Mesothelial cell of epicardium (in vitro differentiated cells): Measurements from ENCODE around the gene NHP2. TPM values are rescaled to one million over a fixed set of nuclear protein-coding genes. Genes with fewer than 3 reads are reported as not detected.
"Not testable (repeated sequence)": the region's sequence is repeated elsewhere in the genome, so short reads cannot be mapped to it uniquely, and the experiment has no call there.

Experiments
- DNase-seq, 2 experiments: peaks; one replicate each; pipeline ENCODE4 v3.0.0; 2021; ENCODE audit warnings: low spot score in 2 of 2; ENCODE audit not compliant: unreplicated experiment in 2 of 2
- H3K27ac Mint-ChIP-seq: 2 replicates; pipeline ENCODE4 v1.8.0; 2021; ENCODE audit warnings: mixed read lengths
- H3K27me3 Mint-ChIP-seq: 2 replicates; pipeline ENCODE4 v1.8.0; 2021; ENCODE audit warnings: low read depth, mixed read lengths
- H3K36me3 Mint-ChIP-seq: 2 replicates; pipeline ENCODE4 v1.8.0; 2021; ENCODE audit warnings: mixed read lengths
- H3K4me1 Mint-ChIP-seq: 2 replicates; pipeline ENCODE4 v1.8.0; 2021; ENCODE audit warnings: mixed read lengths
- H3K4me3 Mint-ChIP-seq: 2 replicates; pipeline ENCODE4 v1.8.0; 2021; ENCODE audit warnings: mild to moderate bottlenecking, moderate library complexity, mixed read lengths
- H3K9me3 Mint-ChIP-seq: 2 replicates; pipeline ENCODE4 v1.8.0; 2021; ENCODE audit warnings: mixed read lengths
- CTCF ChIP-seq: fragments of 200-600 bp; sonication (generic); IDR thresholded peaks from one replicate; pipeline ENCODE4 v1.5.0; 2021; ENCODE audit warnings: antibody characterized with exemption; ENCODE audit not compliant: unreplicated experiment
- total RNA-seq: library from RNA; stranded (reverse); gene quantifications from 3 replicates; pipeline ENCODE4 v1.2.1, GENCODE V29; 2021

Gene NHP2
- total RNA-seq, 1 donor from 2014 or later, result 116 TPM

- Mint-ChIP-seq H3K27me3 (no peaks in the 10 kb centered on the region), H3K27ac (no peak overlapping the region), H3K36me3 (peaks cover 25% of the 10 kb centered on the region), H3K9me3 (no peaks in the 10 kb centered on the region), H3K4me3 (no peak overlapping the region), H3K4me1 (no peaks in the 10 kb centered on the region)
- no peak for TF ChIP-seq CTCF
- no peak for DNase-seq
Measured at GRCh38 chr5:178137991-178138390, 15.7 kb downstream of the NHP2 start.

- H3K4me3 Mint-ChIP-seq, result no peak overlapping the region
- DNase-seq, result no peak
- TF ChIP-seq CTCF, result no peak
- H3K27ac Mint-ChIP-seq, result no peak overlapping the region
- no peaks in the 10 kb centered on the region for H3K9me3 Mint-ChIP-seq
- H3K36me3 Mint-ChIP-seq, result peaks cover 22% of the 10 kb centered on the region
- H3K27me3 Mint-ChIP-seq, result no peaks in the 10 kb centered on the region
- H3K4me1 Mint-ChIP-seq, result peaks cover 2% of the 10 kb centered on the region
Measured at GRCh38 chr5:178136990-178137389, 16.7 kb downstream of the NHP2 start.

GRCh38 chr5:178131446-178131996 is 22.2 kb downstream of the NHP2 start:
- Mint-ChIP-seq H3K9me3 (no peaks in the 10 kb centered on the region), H3K4me1 (peaks cover 15% of the 10 kb centered on the region), H3K36me3 (peaks cover 11% of the 10 kb centered on the region), H3K27me3 (no peaks in the 10 kb centered on the region), H3K4me3 (peak overlapping the region; percentile 90), H3K27ac (peak overlapping the region; percentile 89)
- DNase-seq, result no peak
- no peak for TF ChIP-seq CTCF

- H3K27me3 Mint-ChIP-seq, result no peaks in the 10 kb centered on the region
- TF ChIP-seq CTCF, result no peak
- peaks cover 11% of the 10 kb centered on the region for H3K36me3 Mint-ChIP-seq
- H3K4me3 Mint-ChIP-seq, result peak within 1 kb of the TSS; percentile 90
- DNase-seq, result peak; percentile 68 to 85
- no peaks in the 10 kb centered on the region for H3K9me3 Mint-ChIP-seq
- peaks cover 17% of the 10 kb centered on the region for H3K4me1 Mint-ChIP-seq
- peak within 1 kb of the TSS; percentile 89 for H3K27ac Mint-ChIP-seq
Measured at GRCh38 chr5:178130576-178131445, 22.9 kb downstream of the NHP2 start, which contains the start of gene RMND5B. RMND5B (plus strand) TSS chr5:178131014; CDS start chr5:178138120, 7,106 bp downstream.

- Mint-ChIP-seq H3K36me3 (peaks cover 11% of the 10 kb centered on the region), H3K4me1 (peaks cover 22% of the 10 kb centered on the region), H3K27ac (peak overlapping the region; percentile 87), H3K4me3 (peak overlapping the region; percentile 69)
- H3K27me3 Mint-ChIP-seq, H3K9me3 Mint-ChIP-seq, DNase-seq: not testable (repeated sequence)
Measured at GRCh38 chr5:178130234-178130575, 23.5 kb downstream of the NHP2 start.

- H3K4me1 Mint-ChIP-seq, result peaks cover 29% of the 10 kb centered on the region
- H3K4me3 Mint-ChIP-seq, result no peak overlapping the region
- no peak for DNase-seq
- H3K27me3 Mint-ChIP-seq, result no peaks in the 10 kb centered on the region
- H3K36me3 Mint-ChIP-seq, result peaks cover 7% of the 10 kb centered on the region
- no peaks in the 10 kb centered on the region for H3K9me3 Mint-ChIP-seq
- no peak overlapping the region for H3K27ac Mint-ChIP-seq
- no peak for TF ChIP-seq CTCF
Measured at GRCh38 chr5:178129296-178129695, 24.4 kb downstream of the NHP2 start.

- H3K4me1 Mint-ChIP-seq, result peaks cover 43% of the 10 kb centered on the region
- H3K27me3 Mint-ChIP-seq, DNase-seq, H3K9me3 Mint-ChIP-seq, H3K27ac Mint-ChIP-seq, H3K4me3 Mint-ChIP-seq, H3K36me3 Mint-ChIP-seq: not testable (repeated sequence)
Measured at GRCh38 chr5:178127300-178128009, 26.2 kb downstream of the NHP2 start.
